HFF-Myc (cell line): ENCODE results near the gene MIPEP.

Source experiments
- DNase-seq: peaks from one replicate; pipeline ENCODE4 v3.0.0-alpha.2; 2011; ENCODE audit warnings: low read depth; ENCODE audit errors: extremely low read depth
- H3K4me3 ChIP-seq: replicated peaks from 2 replicates; pipeline ENCODE4 v1.5.1; 2011; ENCODE audit warnings: low read depth, mild to moderate bottlenecking, control low read depth, low read length
- TF ChIP-seq, protein P1 (sequence below): IDR thresholded peaks from 2 replicates; pipeline ENCODE4 v1.5.1; 2012; ENCODE audit warnings: mild to moderate bottlenecking, low read depth, low read length, control low read depth; ENCODE audit errors: missing control alignments

MIPEP gene

DNA sequence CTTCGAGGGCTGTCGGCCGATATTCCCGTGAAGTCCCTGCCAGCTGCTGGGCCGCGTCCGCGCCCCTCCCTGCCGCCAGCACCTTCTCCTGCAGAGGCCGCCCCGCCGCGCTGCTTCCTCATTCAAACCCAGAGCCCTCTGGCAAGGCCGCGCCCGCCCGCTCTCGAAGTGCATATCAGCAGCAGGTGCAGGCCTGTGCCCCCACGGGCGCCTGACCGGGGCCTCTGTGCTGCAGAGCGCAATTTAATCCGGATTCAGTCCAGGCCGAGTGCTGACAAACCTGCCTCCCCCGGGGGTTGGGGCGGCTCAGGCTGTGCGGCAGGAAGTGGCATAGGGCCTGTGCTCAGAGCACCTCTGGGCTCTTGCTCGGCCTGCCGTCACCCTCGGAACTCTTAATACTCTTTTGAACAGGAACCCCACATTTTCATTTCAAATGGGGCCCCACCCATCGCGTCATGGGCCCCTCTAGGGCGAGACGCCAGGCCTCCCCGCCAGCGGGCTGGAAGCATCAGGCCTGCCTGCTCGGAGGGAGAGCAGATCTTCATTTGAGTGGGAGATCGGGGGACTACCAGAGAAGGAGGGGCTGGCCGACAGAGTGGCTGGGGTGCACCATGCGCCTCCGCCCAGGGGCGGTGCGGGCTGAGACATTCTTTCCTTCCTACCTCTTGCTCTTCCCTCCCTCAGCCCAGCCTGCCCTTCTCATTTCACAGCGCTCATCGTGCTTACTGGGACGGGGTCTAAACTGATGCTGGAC, 193.3 kb downstream of the MIPEP start:
- no peak for DNase-seq
- TF ChIP-seq, protein P1, sequence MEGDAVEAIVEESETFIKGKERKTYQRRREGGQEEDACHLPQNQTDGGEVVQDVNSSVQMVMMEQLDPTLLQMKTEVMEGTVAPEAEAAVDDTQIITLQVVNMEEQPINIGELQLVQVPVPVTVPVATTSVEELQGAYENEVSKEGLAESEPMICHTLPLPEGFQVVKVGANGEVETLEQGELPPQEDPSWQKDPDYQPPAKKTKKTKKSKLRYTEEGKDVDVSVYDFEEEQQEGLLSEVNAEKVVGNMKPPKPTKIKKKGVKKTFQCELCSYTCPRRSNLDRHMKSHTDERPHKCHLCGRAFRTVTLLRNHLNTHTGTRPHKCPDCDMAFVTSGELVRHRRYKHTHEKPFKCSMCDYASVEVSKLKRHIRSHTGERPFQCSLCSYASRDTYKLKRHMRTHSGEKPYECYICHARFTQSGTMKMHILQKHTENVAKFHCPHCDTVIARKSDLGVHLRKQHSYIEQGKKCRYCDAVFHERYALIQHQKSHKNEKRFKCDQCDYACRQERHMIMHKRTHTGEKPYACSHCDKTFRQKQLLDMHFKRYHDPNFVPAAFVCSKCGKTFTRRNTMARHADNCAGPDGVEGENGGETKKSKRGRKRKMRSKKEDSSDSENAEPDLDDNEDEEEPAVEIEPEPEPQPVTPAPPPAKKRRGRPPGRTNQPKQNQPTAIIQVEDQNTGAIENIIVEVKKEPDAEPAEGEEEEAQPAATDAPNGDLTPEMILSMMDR = no peak
- H3K4me3 ChIP-seq = no peak overlapping the region

DNA sequence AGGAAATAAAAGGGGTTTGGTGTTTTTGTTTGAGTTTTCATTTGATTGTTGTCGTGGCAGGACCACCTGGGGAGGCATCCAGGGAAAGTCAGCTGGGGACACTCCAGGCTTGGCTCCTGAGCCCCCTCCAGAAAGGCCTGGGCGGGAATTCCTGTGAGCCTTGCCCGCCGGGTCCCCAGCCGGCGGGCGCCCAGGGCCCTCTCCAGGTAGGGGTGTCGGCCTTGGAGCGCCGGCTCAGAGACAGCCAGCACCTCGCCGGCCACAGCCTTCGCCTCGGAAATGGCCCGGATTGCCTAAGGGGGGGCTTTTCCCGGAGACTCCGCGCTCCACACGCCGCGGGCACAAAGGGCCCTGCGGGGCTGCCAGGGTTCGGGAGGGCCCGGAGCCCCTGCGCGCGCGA, 194.0 kb downstream of the MIPEP start:
- H3K4me3 ChIP-seq = no peak overlapping the region
- TF ChIP-seq, protein P1 = no peak
- DNase-seq = no peak

DNA sequence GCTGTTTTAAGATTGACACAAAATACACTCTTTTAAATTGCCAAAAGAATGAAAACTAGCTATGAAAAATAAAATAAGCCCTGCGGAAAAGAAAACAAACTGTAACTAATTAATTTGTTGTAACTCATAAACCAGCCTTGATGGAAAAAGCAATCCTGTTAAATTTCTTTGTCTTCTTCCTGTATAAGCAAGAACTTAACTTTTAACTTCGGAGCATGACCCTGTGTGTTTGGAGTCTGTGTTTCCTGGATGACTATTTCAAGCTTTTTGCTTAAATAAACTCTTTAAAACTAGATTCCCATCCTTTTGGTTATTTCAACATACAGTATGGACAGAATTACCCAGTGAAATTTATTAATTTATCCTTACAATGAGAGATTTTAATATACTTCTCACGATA, 196.4 kb downstream of the MIPEP start:
- no peak for DNase-seq
- TF ChIP-seq, protein P1 = no peak
- no peak overlapping the region for H3K4me3 ChIP-seq

DNA sequence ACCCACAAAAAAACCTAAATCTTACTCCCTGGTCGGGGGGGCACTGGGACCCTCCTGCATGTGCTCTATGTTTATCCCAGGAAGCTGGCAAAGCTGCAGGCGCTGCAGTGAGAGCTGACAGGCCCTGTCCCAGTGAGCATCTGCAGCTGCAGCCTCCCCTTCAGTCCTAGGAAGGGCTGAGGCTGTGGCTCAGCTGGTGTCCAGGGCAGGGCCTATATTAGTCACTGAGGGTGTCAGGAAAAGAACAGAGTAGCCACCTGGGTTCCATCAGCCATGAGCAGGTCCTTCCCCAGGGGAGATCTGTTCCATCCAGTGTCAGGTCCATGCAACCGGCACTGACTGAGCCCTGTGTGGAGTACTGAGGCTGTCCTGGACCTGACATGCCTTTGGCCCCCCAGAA, 198.5 kb downstream of the MIPEP start:
- no peak overlapping the region for H3K4me3 ChIP-seq
- DNase-seq = no peak
- TF ChIP-seq, protein P1 = no peak

DNA sequence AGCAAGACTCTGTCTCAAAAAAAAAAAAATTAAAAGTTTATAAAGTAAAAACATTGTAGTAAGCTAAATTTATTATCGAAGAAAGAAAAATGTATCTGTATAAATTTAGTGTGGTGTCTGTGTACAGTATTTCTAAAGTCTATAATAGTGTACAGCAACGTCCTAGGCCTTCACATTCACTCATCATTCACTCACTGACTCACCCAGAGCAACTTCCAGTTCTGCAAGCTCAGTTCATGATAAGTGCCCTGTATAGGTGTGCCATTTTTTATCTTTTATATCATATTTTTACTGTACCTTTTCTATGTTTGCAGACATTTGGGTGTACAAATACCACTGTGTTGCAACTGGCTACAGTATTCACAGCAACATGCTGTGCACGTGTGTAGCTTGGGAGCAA, 200.9 kb downstream of the MIPEP start:
- TF ChIP-seq, protein P1 = no peak
- DNase-seq = no peak
- no peak overlapping the region for H3K4me3 ChIP-seq

DNA sequence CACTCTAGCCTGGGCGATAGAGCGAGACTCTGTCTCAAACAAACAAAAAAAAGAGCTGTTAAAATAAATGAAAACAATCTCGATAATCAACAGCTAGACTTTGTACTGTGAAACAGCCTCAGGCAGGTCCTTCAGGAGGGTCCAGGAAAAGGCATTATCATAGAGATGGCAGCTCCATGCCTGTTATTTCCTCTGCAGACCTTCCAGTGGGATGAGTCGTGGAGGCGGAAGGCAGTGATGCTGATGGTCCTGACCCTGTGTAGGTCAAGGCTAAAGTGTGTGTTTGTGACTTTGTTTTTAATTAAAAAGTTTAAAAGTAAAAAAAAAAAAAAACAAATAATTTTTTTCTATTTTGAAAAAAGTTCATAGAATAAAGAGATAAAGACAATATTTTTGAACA, 201.6 kb downstream of the MIPEP start:
- DNase-seq = no peak
- TF ChIP-seq, protein P1 = no peak
- no peak overlapping the region for H3K4me3 ChIP-seq

DNA sequence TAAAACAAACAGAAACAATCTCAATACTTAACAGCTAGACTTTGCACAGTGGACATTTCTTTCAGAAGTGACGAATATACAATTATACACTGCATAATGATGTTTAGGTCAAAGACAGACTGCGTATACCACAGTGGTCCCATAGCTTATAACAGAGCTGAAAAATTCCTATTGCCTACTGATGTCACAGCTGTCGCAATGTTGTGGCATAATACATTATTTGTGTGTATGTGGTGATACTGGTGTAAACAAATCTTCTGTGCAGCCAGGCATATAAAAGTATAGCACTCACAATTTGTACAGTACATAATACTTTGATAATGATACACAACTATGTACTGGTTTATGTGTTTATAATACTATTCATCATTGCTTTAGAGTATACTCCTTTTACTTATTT, 202.3 kb downstream of the MIPEP start:
- TF ChIP-seq, protein P1 = no peak
- DNase-seq = no peak
- no peak overlapping the region for H3K4me3 ChIP-seq
